ENCODE data around the gene CDYL. TPM values are rescaled to one million over a fixed set of nuclear protein-coding genes. Genes with fewer than 3 reads are reported as not detected.

The CDYL gene
- total RNA-seq (ENCODE audit: low replicate concordance): 25.8 and 48.4 TPM in 2 replicates

- no peak for TF ChIP-seq CTCF (IDR thresholded peaks at IDR 0.05; ENCODE audit: insufficient read depth, low read length)
- H3K4me3 ChIP-seq (ENCODE audit: low read depth, low read length): peak within 1 kb of the TSS; percentile 75
- DNase-seq (ENCODE audit: low read depth): peak; percentile 85
Measured at GRCh38 chr6:4776131-4776492, at the start of gene CDYL. CDYL (plus strand) TSS chr6:4776404; CDS start chr6:4776784, 380 bp downstream.

GRCh38 chr6:4726645-4727044 is 49.6 kb upstream of the CDYL start:
- no peak for DNase-seq (ENCODE audit: low read depth)
- no peak for TF ChIP-seq CTCF (IDR thresholded peaks at IDR 0.05; ENCODE audit: insufficient read depth, low read length)
- no peak overlapping the region for H3K4me3 ChIP-seq (ENCODE audit: low read depth, low read length)

GRCh38 chr6:4727217-4727616 is 49.0 kb upstream of the CDYL start:
- H3K4me3 ChIP-seq (ENCODE audit: low read depth, low read length): no peak overlapping the region
- no peak for DNase-seq (ENCODE audit: low read depth)
- no peak for TF ChIP-seq CTCF (IDR thresholded peaks at IDR 0.05; ENCODE audit: insufficient read depth, low read length)

- H3K4me3 ChIP-seq (ENCODE audit: low read depth, low read length): no peak overlapping the region
- TF ChIP-seq CTCF (IDR thresholded peaks at IDR 0.05; ENCODE audit: insufficient read depth, low read length): no peak
- no peak for DNase-seq (ENCODE audit: low read depth)
Measured at GRCh38 chr6:4727671-4728435, 48.4 kb upstream of the CDYL start.

- no peak for TF ChIP-seq CTCF (IDR thresholded peaks at IDR 0.05; ENCODE audit: insufficient read depth, low read length)
- no peak overlapping the region for H3K4me3 ChIP-seq (ENCODE audit: low read depth, low read length)
- no peak for DNase-seq (ENCODE audit: low read depth)
Measured at GRCh38 chr6:4728436-4728769, 47.8 kb upstream of the CDYL start.

GRCh38 chr6:4728926-4729325 is 47.3 kb upstream of the CDYL start:
- no peak for DNase-seq (ENCODE audit: low read depth)
- no peak for TF ChIP-seq CTCF (IDR thresholded peaks at IDR 0.05; ENCODE audit: insufficient read depth, low read length)
- no peak overlapping the region for H3K4me3 ChIP-seq (ENCODE audit: low read depth, low read length)

GRCh38 chr6:4731996-4732395 is 44.2 kb upstream of the CDYL start:
- TF ChIP-seq CTCF (IDR thresholded peaks at IDR 0.05; ENCODE audit: insufficient read depth, low read length): no peak
- H3K4me3 ChIP-seq (ENCODE audit: low read depth, low read length): no peak overlapping the region
- no peak for DNase-seq (ENCODE audit: low read depth)

Measured in fibroblast of the aortic adventitia (primary cell).